HG03135 (cell line): Measurements from ENCODE around the gene CCDC34.
"Not testable (repeated sequence)": the region's sequence is repeated elsewhere in the genome, so short reads cannot be mapped to it uniquely, and the experiment has no call there.

Source experiments
- ATAC-seq: cut with Tn5 transposase; IDR thresholded peaks from one replicate; pipeline ENCODE4 v1.9.1; 2021; ENCODE audit warnings: mild to moderate bottlenecking, moderate library complexity; ENCODE audit not compliant: unreplicated experiment

The CCDC34 gene

DNA sequence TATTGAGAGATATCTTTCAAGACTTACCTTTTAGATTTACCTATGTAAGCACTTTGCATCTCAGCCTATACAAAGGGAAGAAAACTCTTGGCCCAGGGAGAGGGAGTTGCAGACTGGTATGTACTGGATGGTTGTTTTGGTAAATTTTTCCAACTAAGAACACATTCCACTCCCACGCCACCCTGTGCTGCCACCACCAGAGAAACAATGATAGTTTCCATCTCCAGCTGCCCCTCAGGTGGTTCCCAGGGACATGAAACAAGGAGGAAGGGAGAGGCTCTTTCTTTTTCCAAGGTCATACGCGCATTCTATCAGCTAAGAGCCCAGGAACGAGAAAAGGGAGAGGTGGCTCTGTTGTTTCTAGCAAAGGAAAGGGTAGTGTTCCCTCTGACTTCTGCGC lies 34.4 kb downstream of the CCDC34 start:
- ATAC-seq, result no peak

DNA sequence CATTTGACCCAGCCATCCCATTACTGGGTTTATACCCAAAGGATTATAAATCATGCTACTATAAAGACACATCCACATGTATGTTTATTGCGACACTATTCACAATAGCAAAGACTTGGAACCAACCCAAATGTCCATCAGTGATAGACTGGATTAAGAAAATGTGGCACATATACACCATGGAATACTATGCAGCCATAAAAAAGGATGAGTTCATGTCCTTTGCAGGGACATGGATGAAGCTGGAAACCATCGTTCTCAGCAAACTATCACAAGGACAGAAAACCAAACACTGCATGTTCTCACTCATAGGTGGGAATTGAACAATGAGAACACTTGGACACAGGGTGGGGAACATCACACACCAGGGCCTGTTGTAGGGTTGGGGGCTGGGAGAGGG lies 36.0 kb downstream of the CCDC34 start:
- ATAC-seq, result not testable (repeated sequence)

DNA sequence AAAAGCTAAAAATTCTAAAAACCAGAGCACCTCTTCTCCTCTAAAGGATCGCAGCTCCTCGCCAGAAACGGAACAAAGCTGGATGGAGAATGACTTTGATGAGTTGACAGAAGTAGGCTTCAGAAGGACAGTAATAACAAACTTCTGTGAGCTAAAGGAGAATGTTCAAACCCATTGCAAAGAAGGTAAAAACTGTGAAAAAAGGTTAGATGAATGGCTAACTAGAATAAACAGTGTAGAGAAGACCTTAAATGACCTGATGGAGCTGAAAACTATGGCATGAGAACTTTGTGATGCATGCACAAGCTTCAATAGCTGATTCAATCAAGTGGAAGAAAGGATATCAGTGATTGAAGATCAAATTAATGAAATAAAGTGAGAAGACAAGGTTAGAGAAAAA lies 40.8 kb downstream of the CCDC34 start:
- not testable (repeated sequence) for ATAC-seq

DNA sequence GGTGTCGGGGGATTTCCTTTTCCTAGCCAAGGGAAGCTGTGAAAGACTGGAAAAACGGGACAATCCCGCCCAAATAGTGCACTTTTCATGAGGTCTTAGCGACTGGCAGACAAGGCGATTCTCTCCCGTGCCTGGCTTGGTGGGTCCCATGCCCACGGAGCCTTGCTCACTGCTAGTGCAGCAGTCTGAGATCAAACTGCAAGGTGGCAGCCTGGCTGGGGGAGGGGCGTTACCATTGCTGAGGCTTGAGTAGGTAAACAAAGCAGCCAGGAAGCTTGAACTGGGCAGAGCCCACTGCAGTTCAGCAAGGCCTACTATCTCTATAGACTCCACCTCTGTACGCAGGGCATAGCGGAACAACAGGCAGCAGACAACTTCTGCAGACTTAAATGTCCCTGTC lies 41.7 kb downstream of the CCDC34 start:
- not testable (repeated sequence) for ATAC-seq

DNA sequence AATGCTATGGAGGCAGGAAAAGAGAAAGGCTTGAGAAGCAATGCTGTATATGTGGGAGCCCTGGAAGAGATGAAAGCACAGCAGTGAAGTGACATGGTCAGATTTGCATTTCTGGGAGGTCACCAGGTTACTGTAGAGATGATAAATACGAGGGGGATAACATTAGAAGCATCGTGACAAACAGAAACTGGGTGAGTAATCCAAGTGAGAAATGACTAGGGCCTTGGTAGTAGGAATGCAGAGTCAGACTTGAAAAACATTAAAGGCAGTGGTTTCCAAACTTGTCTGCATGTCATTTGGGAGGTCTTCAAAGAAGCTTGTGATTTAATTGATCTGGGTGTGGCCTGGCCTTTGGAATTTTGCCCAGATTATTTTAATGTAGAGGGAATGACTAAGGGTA lies 43.9 kb downstream of the CCDC34 start:
- ATAC-seq, result peak; percentile 99

DNA sequence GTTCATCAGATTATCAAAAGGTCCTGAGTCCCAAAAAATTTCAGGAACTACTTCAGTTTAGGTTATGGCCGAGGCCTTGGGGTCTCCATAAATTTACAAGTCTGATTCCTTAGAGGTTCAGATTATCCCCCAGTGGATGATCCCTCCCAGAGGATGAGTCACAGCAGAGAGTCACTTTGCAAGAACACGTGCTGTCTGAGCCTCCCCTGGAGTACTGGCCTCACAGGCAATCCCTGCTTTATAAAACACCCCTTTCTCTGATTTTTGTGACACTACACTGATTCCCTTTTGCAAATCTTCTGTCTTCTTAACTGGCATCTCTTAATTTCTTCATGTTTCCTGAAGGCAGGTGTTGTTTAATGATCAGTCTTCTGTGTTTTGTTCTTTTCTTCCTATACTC lies 45.3 kb downstream of the CCDC34 start:
- ATAC-seq, result no peak

DNA sequence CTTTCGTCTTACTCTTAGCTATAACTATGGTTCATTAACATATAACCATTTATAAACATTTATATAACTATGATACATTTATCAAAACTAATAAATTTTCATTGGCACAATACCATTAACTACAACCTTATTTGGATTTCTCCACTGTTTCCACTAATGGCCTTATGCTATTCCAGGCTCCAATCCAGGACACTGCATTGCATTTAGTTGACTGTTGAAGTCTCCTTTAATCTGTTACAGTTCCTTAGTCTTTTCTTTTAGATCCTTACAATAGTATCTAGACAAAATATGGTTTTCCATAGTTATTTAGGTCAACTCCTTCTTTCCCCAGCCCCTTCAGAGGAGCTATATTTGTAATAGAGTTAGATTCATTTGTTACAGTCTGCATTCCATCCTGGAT lies 47.2 kb downstream of the CCDC34 start:
- ATAC-seq, result no peak

DNA sequence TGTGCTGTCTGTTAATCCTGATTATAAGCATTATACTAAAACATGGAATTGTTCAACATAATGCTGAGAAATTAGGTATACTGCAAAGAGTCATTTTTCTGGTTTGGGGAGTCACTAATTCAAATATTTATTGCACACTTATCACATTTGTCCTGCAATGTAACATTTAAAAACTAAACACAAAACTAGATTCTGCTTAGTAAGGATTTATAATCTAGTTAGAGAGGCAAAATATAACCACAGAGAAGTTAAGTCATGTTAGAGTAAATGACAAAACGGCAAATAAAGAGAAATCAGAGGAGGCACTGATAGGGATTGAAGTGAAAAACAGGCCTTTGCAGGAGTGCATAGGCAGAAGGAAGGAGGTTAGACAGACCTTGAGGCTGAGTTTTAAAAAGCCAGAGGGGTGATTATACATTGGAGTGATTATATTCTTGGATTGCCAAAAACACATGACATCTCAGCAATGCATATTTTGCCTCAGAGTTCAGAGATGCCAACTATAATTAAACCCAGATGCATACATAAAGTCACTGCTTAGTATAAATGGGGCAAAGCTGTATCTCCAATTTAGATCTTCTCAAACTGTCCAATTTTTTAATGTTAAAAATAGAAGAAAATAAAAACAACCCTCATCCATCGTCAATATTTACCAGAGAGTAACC lies 49.7 kb downstream of the CCDC34 start:
- ATAC-seq, result no peak

DNA sequence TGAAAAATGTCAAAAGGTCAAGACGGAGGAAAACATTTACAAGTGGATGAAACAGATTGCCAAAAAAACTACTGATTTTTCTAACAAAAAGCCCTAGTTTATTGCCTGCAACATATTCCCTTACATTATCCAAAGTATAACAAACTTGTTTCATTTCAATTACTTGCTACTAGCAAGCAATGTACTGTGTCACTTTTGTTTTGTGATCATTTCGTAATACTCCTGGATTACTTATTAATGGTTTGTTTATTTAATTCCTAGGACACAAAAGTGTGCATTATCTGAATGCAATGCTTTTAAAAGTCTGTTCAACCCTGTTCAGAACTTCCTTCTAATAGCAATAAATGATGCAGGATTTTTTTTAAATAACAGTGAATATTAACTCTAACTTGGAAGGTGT lies 50.9 kb downstream of the CCDC34 start:
- no peak for ATAC-seq

DNA sequence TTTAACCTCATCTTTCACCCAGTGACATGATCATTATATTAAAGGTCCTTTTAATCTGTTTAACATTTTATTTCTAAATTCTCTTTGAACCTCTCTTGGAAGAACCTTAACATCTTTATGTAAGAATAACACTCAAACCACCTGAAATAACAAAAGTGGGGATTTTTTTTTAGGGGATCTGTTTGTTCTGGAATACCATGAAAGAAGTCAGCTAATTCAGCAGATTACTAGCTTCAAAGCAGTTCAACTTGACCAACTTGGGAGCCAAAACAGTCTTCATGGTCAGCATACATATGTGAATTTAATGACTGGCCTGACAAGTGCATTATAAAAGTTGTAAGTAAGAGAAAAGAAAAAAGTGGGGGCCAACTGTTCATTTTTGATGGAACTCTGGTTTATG lies 52.3 kb downstream of the CCDC34 start:
- ATAC-seq, result no peak

DNA sequence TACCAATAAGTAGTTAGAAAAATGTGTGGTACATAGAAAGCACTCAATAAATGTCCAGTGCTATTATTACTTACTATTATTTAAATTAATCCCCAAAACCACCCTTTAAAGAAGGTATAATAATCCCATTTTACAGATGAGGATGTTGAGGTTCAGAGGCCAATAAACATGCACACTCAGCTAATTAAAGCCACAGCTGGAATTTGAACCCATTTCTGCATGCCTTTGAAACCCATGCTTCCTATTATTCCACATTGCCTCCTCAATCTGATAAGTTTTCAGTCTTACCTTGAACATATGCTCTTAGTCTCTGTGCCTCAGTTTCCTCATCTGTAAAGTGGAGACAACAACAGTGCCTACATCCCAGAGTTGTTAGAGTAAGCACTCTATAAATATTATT lies 52.8 kb downstream of the CCDC34 start:
- no peak for ATAC-seq

DNA sequence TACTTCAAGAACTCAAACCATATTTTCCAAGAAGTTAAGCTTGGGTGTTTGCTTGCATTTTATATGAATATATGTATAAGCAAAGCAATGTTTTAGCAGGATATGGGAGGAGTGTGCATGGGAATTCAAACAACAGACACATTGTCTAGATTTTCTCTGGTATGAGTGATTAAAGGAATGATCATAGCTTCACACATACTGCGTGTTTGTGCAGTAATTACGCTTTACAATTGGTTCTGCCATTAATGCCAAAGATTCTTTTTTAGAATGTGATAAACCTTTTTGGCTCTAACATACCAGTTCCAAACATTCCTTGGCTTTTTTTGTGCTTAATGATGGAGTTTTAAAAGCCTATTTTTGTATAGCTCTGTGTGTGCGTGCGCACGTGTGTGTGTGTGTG lies 54.0 kb downstream of the CCDC34 start:
- no peak for ATAC-seq

DNA sequence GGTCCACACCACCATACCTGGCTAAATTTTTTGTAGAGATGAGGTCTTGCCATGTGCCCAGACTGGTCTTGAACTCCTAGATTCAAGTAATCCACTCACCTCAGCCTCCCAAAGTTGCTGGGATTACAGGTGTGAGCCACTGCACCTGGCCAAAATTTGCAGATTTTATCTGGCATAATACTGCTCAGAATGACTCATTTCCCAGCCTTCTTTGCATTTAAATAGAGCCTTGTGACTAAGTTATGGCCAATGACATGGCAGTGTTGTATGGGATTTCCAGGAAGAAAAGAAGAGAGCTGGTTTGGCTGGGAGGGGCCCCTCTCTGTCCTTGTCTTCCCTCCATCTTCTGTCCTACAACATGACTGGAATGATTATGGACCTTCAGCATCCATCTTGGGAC lies 55.8 kb downstream of the CCDC34 start:
- no peak for ATAC-seq

DNA sequence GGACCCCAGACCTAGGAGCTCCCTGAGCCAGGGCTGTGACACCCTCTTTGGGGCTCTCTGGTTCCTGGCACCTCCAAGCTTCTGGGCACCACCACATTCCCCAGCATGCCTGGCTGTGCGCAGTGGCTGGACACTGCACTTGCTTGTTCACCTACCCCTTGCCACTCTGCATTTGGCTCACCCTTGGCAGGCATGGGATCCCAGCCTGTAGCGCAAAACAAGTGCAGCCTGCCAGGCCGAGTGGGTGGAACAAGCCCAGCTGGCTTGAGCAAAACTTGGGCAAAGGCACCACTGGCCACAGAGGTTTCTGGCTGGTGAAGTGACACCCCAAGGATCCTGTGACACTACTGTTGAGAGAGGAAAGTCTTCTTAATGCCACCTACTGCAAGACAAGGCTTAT lies 57.3 kb downstream of the CCDC34 start:
- ATAC-seq, result no peak

DNA sequence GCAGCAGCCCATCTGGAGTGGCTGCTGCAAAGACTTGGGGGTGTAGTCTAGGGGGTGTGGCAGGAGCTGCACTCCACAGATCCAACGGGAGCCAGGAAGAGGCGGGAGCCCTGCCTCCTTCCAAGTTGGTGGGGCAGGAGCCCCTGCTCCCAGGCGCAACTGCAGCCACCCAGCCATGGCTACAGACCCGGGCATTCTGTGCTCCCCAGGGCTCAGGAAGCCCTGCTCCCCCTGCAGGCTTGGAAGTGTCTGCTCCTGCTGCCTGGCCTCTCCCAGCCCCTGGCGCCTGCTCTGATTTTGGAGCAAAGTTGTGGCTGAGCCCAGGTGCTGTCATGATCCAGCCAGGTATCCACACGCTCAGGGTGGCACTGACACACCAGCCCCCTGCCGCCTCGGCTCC lies 58.5 kb downstream of the CCDC34 start:
- ATAC-seq, result no peak

DNA sequence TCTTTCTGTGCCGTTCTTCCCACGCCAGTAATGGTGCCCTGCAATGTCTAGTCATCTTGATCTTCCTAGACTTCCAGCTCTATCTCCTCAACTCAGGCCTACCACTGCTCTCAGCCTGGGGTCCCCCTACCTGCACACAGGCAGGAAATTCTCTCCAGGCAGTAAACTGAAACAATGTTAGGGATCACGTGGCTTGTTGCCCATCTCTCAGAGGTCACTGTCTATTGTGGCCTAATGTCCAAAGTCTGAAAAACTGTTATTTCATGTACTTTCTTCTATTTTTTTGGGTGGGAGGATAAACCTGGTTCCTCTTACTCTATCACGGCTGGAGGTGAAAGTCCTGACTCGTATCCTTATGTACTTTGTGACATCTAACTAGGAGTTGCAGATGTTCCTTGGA lies 59.1 kb downstream of the CCDC34 start:
- ATAC-seq, result no peak

DNA sequence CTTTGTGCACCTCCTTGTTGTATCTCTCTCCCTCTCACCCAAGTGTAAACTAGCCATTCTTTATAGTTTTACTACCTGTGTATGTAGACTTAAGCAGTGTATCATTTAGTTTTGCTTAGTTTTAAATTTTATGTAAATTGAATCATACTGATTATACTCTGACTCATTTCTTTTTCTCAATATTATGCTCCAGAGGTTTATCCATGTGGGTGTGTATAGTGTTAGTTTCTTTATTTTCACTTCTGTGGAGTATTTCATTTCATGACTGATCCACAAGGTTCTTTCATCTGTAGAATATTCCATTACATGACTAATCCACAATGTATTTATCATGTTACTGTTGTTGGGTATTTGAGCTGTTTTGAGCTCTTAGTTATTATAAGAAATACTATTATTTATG lies 62.0 kb downstream of the CCDC34 start:
- ATAC-seq, result no peak

DNA sequence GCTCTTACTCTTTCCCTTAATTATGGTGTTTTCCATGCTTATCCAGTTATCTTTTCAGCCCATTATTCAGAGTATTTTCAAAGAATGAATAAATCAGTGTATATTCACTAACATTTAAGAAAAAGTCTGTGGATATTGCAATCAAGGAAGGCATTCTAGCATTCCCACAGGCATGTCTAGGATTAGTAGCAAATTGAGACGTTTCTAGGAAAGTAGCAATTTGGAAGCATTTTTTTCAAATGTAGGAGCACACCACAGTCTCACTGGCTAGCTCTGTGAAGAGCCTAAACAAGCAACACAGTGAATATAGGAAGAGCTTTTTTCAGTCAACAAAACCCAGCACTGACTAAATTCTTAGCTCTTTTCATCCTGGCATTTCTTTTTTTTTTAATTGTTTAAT lies 65.4 kb downstream of the CCDC34 start:
- no peak for ATAC-seq

DNA sequence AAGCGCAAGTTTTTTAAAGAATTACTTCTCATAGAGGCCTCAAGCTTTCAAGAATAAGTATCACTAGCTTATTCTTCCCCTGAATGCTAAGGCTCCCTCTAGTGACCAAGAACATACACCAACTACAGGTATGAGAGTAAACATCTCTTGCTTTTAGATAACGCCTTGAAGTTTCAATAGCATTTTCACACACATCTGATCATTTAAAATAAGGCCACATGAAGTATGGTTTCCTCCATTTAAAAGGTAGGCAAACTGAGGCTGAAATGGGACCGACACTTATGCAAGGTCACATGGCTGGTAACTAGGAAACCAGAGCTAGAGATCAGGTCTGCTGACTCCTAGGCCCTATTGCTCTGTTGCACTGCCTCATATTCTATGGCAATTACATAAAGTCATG lies 66.5 kb downstream of the CCDC34 start:
- peak; percentile 71 for ATAC-seq

DNA sequence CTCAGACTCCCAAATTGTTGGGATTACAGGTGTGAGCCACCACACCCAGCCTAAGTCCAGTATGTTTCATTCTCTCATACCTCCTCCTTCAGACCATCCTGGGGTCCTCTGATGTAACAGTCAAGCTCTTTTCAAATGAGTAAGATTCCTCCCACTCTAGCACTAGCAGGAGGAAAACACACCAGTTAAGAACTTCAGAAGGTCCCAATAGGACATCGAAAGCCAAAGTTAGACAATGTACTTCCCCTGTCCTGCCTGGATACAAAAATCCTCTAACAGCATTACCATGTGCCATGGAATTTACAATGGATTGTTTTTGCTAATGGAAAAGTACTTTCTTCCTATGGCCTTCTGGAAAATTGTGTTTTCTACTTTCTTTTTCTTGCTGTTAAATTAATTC lies 67.1 kb downstream of the CCDC34 start:
- ATAC-seq, result no peak

DNA sequence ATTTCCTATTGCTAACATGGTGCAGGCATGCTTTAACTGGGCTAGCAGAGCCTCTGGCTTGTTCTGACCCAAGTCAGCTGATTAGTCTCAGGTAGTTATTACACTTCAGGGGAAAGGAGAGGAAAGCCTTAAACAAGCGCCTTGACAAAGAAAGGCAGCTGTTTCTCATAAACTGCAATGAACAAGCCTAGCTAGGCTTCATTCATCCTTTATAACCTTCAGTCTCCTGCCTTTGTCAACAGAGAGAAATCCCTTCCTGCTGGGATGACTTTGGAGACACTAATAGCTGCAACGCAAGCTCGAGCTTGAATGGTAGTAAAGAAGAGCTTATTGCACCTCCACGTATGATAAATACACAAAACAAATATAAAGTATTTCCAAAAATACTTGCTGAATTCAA lies 68.4 kb downstream of the CCDC34 start:
- no peak for ATAC-seq

DNA sequence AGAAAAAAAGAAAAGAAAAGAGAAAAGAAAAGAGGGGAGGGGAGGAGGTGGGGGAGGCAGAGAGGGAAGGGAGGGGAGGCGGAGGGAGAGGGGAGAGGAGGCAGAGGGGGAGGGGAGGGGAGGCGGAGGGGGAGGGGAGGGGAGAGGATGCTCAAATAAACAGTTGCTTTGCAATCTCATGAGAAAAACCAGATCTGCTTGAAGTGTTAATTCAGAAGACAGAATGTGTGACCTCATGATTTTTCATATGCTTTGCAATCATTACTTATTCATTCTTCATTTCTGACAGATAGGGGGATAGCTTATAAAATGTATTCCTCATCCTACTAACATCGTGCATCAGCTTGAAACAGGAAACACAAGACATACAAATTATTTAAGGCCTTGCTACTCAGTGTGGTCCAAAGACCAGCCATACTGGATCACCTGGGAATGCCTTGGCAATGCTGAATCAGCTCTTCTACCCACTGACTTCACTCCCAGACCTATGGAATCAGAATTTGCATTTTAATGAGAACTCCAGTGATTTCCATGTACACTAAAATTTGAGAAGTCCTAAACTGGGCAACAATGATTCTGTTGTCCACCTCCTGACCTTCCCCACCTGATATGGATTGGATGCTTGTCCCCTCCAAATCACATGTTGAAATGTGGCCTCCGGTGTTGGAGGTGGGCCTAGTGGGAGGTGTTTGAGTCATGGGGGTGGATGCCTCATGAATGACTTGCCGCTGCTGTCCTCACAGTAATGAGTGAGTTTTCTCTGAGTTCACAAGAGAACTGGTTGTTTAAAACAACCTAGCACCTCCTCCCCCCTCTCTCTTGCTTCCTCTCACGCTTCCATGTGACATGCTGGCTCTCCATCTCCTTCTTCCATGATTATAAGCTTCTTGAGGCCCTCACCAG lies 69.2 kb downstream of the CCDC34 start:
- ATAC-seq, result no peak

DNA sequence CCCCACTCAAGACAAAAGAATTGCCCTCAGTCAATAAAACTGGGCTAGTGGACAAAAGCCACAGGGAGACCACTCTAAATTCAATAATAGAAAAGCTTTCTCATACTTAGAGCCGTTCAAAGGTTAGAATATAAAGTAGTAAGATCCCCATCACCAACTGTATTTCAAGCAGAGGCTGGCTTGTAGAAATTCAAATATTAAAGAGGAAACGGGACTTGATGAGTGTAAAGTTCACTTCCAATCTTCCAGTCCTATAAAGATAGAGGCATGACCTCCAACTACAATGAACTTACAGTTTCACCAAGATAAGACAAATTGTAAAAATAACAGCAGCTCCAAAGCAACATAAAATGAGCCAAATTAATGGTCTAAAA lies 70.4 kb downstream of the CCDC34 start:
- no peak for ATAC-seq
